Nephron (organoid): ENCODE data around the gene MAML3.

Experiments
- H3K27ac Mint-ChIP-seq, 3 experiments: 2 replicates each; pipeline ENCODE4 v1.8.0; 2020; ENCODE audit warnings: mixed read lengths in 3 of 3, mild to moderate bottlenecking in 2 of 3, moderate library complexity in 1 of 3
- H3K27me3 Mint-ChIP-seq: 2 replicates; pipeline ENCODE4 v1.8.0; 2021; ENCODE audit warnings: low read depth, mild to moderate bottlenecking, moderate library complexity, mixed read lengths
- H3K36me3 Mint-ChIP-seq: 2 replicates; pipeline ENCODE4 v1.8.0; 2020; ENCODE audit warnings: low read depth, mixed read lengths
- H3K4me1 Mint-ChIP-seq: 2 replicates; pipeline ENCODE4 v1.8.0; 2020; ENCODE audit warnings: mixed read lengths
- H3K4me3 Mint-ChIP-seq, 3 experiments: 2 replicates each; pipeline ENCODE4 v1.8.0; 2020; ENCODE audit warnings: mild to moderate bottlenecking in 3 of 3, mixed read lengths in 3 of 3, moderate library complexity in 2 of 3
- H3K9me3 Mint-ChIP-seq: 2 replicates; pipeline ENCODE4 v1.8.0; 2020; ENCODE audit warnings: mixed read lengths
- TF ChIP-seq, protein P1 (sequence below), 3 experiments: fragments of 200-600 bp; sonication (generic); IDR thresholded peaks; one replicate each; pipeline ENCODE4 v1.5.0; 2021; ENCODE audit warnings: antibody characterized with exemption in 3 of 3; ENCODE audit not compliant: unreplicated experiment in 3 of 3

The MAML3 gene

DNA sequence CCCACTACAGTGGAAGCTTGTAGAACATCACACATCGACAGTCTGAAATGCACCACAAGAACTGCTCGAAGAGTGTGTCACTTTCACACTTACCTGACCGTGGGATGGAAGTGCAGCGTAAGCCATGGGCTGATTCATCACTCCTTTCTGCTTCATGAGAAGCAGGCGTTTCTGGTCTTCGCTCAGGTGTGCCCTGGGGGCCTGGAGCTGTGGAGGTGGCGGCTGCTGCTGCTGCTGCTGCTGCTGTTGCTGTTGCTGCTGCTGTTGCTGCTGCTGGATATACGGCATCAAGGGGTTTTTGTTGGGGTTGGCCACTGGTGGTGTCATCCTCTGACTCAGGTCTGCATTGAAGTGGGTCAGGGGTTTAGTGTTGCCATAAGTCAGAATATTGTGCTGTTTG lies 264.7 kb downstream of the MAML3 start:
- Mint-ChIP-seq H3K9me3 (no peaks in the 10 kb centered on the region), H3K4me1 (peaks cover 37% of the 10 kb centered on the region), H3K27me3 (no peaks in the 10 kb centered on the region), H3K27ac (peak overlapping the region in 2 of 3 experiments; percentile 64 to 77), H3K36me3 (peaks cover 21% of the 10 kb centered on the region), H3K4me3 (no peak overlapping the region)
- TF ChIP-seq, protein P1, sequence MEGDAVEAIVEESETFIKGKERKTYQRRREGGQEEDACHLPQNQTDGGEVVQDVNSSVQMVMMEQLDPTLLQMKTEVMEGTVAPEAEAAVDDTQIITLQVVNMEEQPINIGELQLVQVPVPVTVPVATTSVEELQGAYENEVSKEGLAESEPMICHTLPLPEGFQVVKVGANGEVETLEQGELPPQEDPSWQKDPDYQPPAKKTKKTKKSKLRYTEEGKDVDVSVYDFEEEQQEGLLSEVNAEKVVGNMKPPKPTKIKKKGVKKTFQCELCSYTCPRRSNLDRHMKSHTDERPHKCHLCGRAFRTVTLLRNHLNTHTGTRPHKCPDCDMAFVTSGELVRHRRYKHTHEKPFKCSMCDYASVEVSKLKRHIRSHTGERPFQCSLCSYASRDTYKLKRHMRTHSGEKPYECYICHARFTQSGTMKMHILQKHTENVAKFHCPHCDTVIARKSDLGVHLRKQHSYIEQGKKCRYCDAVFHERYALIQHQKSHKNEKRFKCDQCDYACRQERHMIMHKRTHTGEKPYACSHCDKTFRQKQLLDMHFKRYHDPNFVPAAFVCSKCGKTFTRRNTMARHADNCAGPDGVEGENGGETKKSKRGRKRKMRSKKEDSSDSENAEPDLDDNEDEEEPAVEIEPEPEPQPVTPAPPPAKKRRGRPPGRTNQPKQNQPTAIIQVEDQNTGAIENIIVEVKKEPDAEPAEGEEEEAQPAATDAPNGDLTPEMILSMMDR (IDR thresholded peaks at IDR 0.05; ENCODE audit: unreplicated experiment in 3 of 3), result no peak

GRCh38 chr4:139887962-139888735 lies 265.8 kb downstream of the MAML3 start:
- Mint-ChIP-seq H3K36me3 (peaks cover 26% of the 10 kb centered on the region), H3K4me3 (no peak overlapping the region), H3K9me3 (peaks cover 3% of the 10 kb centered on the region), H3K4me1 (peaks cover 37% of the 10 kb centered on the region), H3K27me3 (no peaks in the 10 kb centered on the region), H3K27ac (peak overlapping the region; percentile 76 to 83 (median 77))
- TF ChIP-seq, protein P1 (IDR thresholded peaks at IDR 0.05; ENCODE audit: unreplicated experiment in 3 of 3), result no peak

DNA sequence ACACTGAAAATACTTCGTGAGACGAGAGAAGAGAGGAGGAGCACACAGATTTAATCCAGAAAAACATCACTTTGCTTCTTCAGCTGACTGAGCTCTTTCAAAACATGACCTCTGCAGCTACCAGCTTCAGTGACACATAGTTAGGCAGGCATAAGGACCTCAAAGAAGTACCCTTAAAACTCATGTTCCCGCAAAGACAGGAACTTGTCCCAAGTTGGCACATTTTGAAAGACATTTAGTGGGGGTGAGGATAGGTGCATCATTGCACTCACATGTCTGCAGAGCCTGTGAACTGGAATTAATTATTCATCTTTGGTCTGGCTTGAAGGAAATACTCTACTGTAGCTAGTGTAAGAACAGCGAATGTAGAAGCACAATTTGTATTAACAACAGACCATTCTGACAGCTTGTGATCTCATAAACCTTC lies 266.6 kb downstream of the MAML3 start:
- Mint-ChIP-seq H3K4me1 (peaks cover 37% of the 10 kb centered on the region), H3K9me3 (peaks cover 4% of the 10 kb centered on the region), H3K4me3 (no peak overlapping the region), H3K27me3 (no peaks in the 10 kb centered on the region), H3K36me3 (peaks cover 31% of the 10 kb centered on the region), H3K27ac (peak overlapping the region; percentile 76 to 83 (median 77))
- TF ChIP-seq, protein P1 (IDR thresholded peaks at IDR 0.05; ENCODE audit: unreplicated experiment in 3 of 3), result no peak

GRCh38 chr4:139886798-139887197 lies 267.2 kb downstream of the MAML3 start:
- H3K4me1 Mint-ChIP-seq, result peaks cover 37% of the 10 kb centered on the region
- H3K27ac Mint-ChIP-seq, result peak overlapping the region; percentile 76 to 83 (median 77)
- H3K4me3 Mint-ChIP-seq, result no peak overlapping the region
- H3K27me3 Mint-ChIP-seq, result no peaks in the 10 kb centered on the region
- TF ChIP-seq, protein P1 (IDR thresholded peaks at IDR 0.05; ENCODE audit: unreplicated experiment in 3 of 3), result no peak
- H3K9me3 Mint-ChIP-seq, result peaks cover 4% of the 10 kb centered on the region
- peaks cover 37% of the 10 kb centered on the region for H3K36me3 Mint-ChIP-seq

GRCh38 chr4:139884438-139884837 lies 269.5 kb downstream of the MAML3 start:
- Mint-ChIP-seq H3K4me1 (peaks cover 31% of the 10 kb centered on the region), H3K9me3 (peaks cover 4% of the 10 kb centered on the region), H3K27me3 (no peaks in the 10 kb centered on the region), H3K4me3 (no peak overlapping the region), H3K27ac (peak overlapping the region in 2 of 3 experiments; percentile 19 to 34), H3K36me3 (peaks cover 28% of the 10 kb centered on the region)
- TF ChIP-seq, protein P1 (IDR thresholded peaks at IDR 0.05; ENCODE audit: unreplicated experiment in 3 of 3), result no peak

GRCh38 chr4:139880841-139881240 lies 273.1 kb downstream of the MAML3 start:
- TF ChIP-seq, protein P1 (IDR thresholded peaks at IDR 0.05; ENCODE audit: unreplicated experiment in 3 of 3), result no peak

More at GRCh38 chr4:139880841-139881240, 273.1 kb downstream of the MAML3 start:
- Mint-ChIP-seq H3K9me3 (peaks cover 4% of the 10 kb centered on the region), H3K4me1 (peaks cover 23% of the 10 kb centered on the region), H3K4me3 (no peak overlapping the region), H3K27me3 (no peaks in the 10 kb centered on the region), H3K27ac (peak overlapping the region in 2 of 3 experiments; percentile 9 to 27), H3K36me3 (peaks cover 23% of the 10 kb centered on the region)
